Prostate gland (tissue), 2 donors: ENCODE measurements around the gene OPA1.
"Not testable (repeated sequence)": the region's sequence is repeated elsewhere in the genome, so short reads cannot be mapped to it uniquely, and the experiment has no call there.

Experiments used
- POLR2A ChIP-seq: fragments of 450-650 bp; IDR thresholded peaks from one replicate; pipeline ENCODE4 v1.6.1; 2016; ENCODE audit warnings: antibody characterized with exemption, mild to moderate bottlenecking
- TF ChIP-seq, protein P1 (sequence below), 4 experiments: fragments of 200-600 bp in 2 of 4; fragments of 450-650 bp in 2 of 4; sonication (generic) in 2 of 4; IDR thresholded peaks; 1 replicate in 3 of 4; 2 replicates in 1 of 4; pipeline ENCODE4 v1.5.1; 2016 to 2019; ENCODE audit warnings: antibody characterized with exemption in 4 of 4, mild to moderate bottlenecking in 2 of 4, moderate library complexity in 2 of 4

DNA sequence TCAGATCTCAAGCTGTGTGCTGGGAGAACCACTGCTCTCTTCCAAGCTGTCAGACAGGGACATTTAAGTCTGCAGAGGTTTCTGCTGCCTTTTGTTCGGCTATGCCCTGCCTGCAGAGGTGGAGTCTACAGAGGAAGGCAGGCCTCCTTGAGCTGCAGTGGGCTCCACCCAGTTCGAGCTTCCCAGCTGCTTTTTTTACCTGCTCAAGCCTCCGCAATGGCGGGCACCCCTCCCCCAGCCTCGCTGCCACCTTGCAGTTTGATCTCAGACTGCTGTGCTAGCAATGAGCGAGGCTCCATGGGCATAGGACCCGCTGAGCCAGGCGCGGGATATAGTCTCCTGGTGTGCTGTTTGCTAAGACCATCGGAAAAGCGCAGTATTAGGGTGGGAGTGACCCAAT lies 17.5 kb downstream of the OPA1 start:
- TF ChIP-seq, protein P1, sequence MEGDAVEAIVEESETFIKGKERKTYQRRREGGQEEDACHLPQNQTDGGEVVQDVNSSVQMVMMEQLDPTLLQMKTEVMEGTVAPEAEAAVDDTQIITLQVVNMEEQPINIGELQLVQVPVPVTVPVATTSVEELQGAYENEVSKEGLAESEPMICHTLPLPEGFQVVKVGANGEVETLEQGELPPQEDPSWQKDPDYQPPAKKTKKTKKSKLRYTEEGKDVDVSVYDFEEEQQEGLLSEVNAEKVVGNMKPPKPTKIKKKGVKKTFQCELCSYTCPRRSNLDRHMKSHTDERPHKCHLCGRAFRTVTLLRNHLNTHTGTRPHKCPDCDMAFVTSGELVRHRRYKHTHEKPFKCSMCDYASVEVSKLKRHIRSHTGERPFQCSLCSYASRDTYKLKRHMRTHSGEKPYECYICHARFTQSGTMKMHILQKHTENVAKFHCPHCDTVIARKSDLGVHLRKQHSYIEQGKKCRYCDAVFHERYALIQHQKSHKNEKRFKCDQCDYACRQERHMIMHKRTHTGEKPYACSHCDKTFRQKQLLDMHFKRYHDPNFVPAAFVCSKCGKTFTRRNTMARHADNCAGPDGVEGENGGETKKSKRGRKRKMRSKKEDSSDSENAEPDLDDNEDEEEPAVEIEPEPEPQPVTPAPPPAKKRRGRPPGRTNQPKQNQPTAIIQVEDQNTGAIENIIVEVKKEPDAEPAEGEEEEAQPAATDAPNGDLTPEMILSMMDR (IDR thresholded peaks at IDR 0.05), result not testable (repeated sequence)
- not testable (repeated sequence) for TF ChIP-seq POLR2A
